Adrenal gland (tissue), 5 donors: ENCODE measurements around the gene WDR72.

ENCODE experiments used
- CTCF ChIP-seq, 6 experiments: fragments of 450-650 bp in 4 of 6; fragments of 200-600 bp in 2 of 6; sonication (generic) in 1 of 6; IDR thresholded peaks; 1 replicate in 5 of 6; 2 replicates in 1 of 6; pipeline versions ENCODE4 v1.5.1 to v1.8.0; 2016 to 2021; ENCODE audit warnings: antibody characterized with exemption in 6 of 6, mild to moderate bottlenecking in 2 of 6, moderate library complexity in 1 of 6
- POLR2A ChIP-seq, 2 donors: fragments of 450-650 bp; IDR thresholded peaks; one replicate each; pipeline ENCODE4 v1.6.1; 2017; ENCODE audit warnings: antibody characterized with exemption in 2 of 2, mild to moderate bottlenecking in 2 of 2, moderate library complexity in 1 of 2
- donor health status: DM: no; HTN: no; CAD: no.

- no peak for TF ChIP-seq CTCF (IDR thresholded peaks at IDR 0.05)
- no peak for TF ChIP-seq POLR2A (IDR thresholded peaks at IDR 0.05)
These were observed 65.6 kb downstream of the WDR72 start for GRCh38 chr15:53693729-53694475.
